ENCODE results near the gene RNF220. TPM values are rescaled to one million over a fixed set of nuclear protein-coding genes. Genes with fewer than 3 reads are reported as not detected.

The RNF220 gene
- total RNA-seq, 1 donor from 2014 or later = 72.5 TPM

GRCh38 chr1:44590475-44590874 is 185.4 kb downstream of the RNF220 start:
- ATAC-seq (ENCODE audit: poor library complexity) = no peak
- DNase-seq = no peak
- intact Hi-C loops (cut with DNase I) = no loop called here

GRCh38 chr1:44591381-44591780 is 186.3 kb downstream of the RNF220 start:
- intact Hi-C loops (cut with DNase I) = no loop called here
- no peak for ATAC-seq (ENCODE audit: poor library complexity)
- DNase-seq = no peak

GRCh38 chr1:44592208-44593145 is 187.4 kb downstream of the RNF220 start:
- intact Hi-C loops (cut with DNase I) = no loop called here

GRCh38 chr1:44594353-44594752 is 189.3 kb downstream of the RNF220 start:
- DNase-seq (no peak), ATAC-seq (ENCODE audit: poor library complexity) (no peak)
- intact Hi-C loops (cut with DNase I) = loop anchor here (2.0 kb wide), 1 partner anchor 216 kb away; no protein-coding TSS in a partner anchor

More at GRCh38 chr1:44592208-44593145, 187.4 kb downstream of the RNF220 start:
- DNase-seq (no peak), ATAC-seq (ENCODE audit: poor library complexity) (no peak)

DNA sequence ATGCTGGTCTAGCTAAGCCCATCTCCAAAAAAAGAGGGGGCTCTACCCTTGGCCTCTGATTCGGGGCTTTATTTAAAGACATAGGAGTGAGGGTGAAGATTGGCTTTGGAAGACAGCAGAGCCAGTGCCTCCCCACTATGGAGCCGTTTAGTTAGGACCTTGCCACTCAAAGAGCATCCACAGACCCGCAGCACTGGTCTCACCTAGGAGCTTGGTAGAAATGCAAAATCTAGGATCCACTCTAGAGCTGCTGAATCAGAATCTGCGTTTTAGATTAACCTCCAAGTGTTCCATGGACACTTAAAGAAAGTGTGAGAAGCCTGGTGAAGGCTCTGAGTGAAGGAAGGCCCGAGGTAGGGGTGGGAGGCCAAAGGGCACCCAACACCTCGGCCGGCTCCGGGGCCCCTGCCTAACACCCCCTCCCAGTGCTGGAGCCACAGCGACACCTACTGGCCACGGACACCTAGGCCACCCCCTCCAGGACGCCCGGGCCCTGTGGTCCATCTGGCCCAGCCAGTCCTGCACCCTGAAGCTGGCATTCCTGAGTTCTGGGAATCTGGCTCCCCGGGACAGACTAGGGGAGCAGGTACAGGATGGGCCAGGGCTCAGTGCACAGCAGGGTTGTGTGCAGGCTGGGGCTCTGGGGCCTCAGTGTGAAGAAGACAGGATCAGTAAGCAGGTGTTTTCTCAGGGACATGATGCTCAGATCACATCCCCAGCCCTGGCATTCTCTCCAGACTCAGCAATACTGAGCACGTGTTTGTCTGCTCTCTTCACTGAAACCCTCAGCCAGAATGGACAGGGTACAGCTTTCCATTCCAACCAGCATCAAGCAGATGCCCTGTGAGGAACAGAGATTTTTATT is 190.0 kb downstream of the RNF220 start:
- peak; percentile 97 for ATAC-seq (ENCODE audit: poor library complexity)
- intact Hi-C loops (cut with DNase I) = loop anchor here (2.0 to 5.0 kb wide), 2 partner anchors 216 to 378 kb away; no protein-coding TSS in a partner anchor
- DNase-seq = peak; percentile 90

DNA sequence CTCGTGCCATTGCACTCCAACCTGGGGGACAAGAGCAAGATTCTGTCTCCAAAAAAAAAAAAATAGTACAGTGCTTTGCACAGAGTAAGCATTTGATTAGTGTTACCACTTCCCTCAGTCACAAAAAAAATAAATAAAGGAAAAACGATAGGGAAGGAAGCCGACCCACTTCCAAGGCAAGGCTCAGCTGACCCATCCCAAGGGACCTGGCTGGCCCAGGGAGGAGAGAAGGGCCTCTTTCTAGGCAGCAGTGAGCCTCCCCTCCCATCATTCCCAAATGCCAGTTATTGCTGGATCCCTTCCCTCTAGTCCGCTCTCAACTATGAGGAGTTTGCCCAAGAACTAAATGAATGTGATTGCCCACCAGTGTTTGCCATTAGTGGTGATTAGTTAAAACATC is 191.5 kb downstream of the RNF220 start:
- ATAC-seq (ENCODE audit: poor library complexity) (no peak), DNase-seq (no peak)
- intact Hi-C loops (cut with DNase I) = loop anchor here (5.0 kb wide), 1 partner anchor 379 kb away; no protein-coding TSS in a partner anchor

- ATAC-seq (ENCODE audit: poor library complexity) = no peak
- intact Hi-C loops (cut with DNase I) = loop anchor here (5.0 kb wide), 1 partner anchor 381 kb away; no protein-coding TSS in a partner anchor
These were observed 193.1 kb downstream of the RNF220 start for GRCh38 chr1:44598167-44598566.

GRCh38 chr1:44602634-44603628 is 197.9 kb downstream of the RNF220 start:
- no peak for DNase-seq
- ATAC-seq (ENCODE audit: poor library complexity) = no peak

More at GRCh38 chr1:44598167-44598566, 193.1 kb downstream of the RNF220 start:
- no peak for DNase-seq

DNA sequence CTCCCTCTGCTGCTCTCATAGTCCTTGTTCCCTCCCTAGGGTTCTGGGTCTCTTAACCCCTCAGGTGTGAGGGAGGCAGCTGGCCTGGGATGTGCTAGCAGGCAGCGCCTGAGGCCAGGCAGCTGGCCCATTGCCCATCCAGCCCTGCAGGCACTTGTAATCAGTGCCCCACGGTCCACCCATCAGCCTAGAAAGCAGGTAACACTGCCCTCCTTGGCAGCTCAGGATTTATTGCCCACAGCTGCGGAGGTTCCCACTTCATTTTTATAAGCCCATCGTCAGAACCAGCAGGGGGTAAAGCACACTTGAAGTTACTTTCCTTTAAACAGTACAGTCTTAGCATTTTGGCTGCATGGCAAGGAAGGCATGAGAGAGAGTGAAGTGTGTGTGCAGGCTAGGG is 198.7 kb downstream of the RNF220 start:
- intact Hi-C loops (cut with DNase I) = no loop called here
- DNase-seq (no peak), ATAC-seq (ENCODE audit: poor library complexity) (no peak)

More at GRCh38 chr1:44602634-44603628, 197.9 kb downstream of the RNF220 start:
- intact Hi-C loops (cut with DNase I) = no loop called here

DNA sequence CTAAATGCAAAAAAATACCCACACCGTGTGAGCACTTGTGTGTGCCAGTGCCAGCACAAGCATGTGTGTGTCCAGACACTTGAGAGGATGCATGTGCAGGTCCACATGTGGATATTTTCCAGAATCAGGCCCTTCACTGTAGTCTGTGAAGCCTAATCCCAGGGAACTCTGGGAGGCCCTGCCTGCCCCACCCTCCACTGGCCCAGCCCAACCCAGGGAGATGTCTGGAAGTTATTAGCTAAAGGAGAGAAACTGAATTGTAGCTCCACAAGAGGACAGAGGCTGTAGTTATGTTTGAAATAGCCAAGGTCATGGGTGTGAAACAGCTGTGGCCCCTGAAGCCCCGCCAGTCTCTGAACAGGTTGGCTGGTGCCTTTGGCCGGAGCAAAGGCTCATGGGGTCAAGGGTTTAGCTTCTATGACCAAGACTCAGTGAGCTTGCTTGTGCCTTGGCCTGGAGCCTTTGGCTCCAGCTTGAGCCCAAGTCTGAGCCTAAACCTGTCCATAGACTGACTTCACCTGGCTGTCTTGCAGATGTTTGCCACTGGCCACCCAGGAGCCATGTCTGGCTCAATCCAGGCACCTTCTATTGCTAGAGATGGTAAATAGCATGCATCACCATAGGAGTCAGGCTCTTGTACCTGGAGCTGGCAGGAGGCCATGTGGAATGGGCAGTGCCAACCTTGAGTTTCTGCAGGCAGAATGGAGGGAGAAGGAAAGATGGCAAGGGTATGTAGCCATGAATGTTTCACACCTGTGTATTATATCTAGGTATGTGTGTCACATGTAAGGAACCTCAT is 199.3 kb downstream of the RNF220 start:
- DNase-seq (no peak), ATAC-seq (ENCODE audit: poor library complexity) (no peak)
- intact Hi-C loops (cut with DNase I) = no loop called here

- intact Hi-C loops (cut with DNase I) = no loop called here
- no peak for ATAC-seq (ENCODE audit: poor library complexity)
- no peak for DNase-seq
These were observed 201.0 kb downstream of the RNF220 start for GRCh38 chr1:44605914-44606615.

- ATAC-seq (ENCODE audit: poor library complexity) (no peak), DNase-seq (no peak)
- intact Hi-C loops (cut with DNase I) = no loop called here
These were observed 201.7 kb downstream of the RNF220 start for GRCh38 chr1:44606701-44607281.

DNA sequence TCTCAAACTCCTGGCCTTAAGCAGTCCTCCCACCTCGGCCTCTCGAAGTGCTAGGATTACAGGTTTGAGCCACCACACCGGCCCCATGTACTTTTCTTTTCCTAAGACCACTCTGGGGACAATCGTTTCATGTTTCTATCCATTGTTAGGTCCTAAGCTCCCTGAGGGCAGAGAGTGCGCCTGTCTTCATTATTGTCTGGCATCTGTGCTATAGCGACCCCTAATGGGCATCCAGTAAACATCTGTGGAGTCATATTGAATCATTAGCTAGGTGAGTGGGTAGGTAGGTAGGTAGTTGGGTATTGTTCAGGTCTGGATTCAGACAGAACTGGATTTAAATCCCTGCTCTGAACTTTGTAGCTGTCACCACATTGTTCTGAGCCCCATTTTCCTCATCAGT is 203.1 kb downstream of the RNF220 start:
- intact Hi-C loops (cut with DNase I) = loop anchor here (2.0 kb wide), 1 partner anchor 45 kb away; no protein-coding TSS in a partner anchor
- ATAC-seq (ENCODE audit: poor library complexity) (no peak), DNase-seq (no peak)

DNA sequence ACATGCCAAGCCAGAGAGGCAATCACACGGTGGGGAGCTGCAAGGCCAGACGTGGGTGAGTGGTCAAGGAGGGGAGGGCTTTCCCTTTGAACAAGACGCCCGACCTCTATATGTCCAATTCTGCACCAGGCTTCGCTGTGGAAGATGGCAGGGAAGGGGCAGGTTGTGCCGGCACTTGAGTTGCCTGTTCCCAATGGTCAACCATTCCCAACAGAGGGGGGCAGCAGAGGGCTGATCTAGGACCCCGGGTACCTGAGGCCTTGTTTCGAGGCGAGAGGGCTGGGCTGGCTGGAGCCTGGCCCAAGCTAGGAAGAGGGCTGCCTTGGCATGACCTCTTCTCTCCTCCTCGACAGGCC is 204.3 kb downstream of the RNF220 start:
- intact Hi-C loops (cut with DNase I) = loop anchor here (2.0 kb wide), 1 partner anchor 43 kb away; no protein-coding TSS in a partner anchor
- peak; percentile 74 for DNase-seq
- ATAC-seq (ENCODE audit: poor library complexity) = peak; percentile 86

GRCh38 chr1:44609768-44610526 is 204.9 kb downstream of the RNF220 start:
- no peak for ATAC-seq (ENCODE audit: poor library complexity)
- intact Hi-C loops (cut with DNase I) = loop anchor here (2.0 kb wide), 1 partner anchor 43 kb away; no protein-coding TSS in a partner anchor

More at GRCh38 chr1:44609768-44610526, 204.9 kb downstream of the RNF220 start:
- no peak for DNase-seq

All from Right ventricle myocardium superior (tissue), 1 donor.